ENCODE data around the gene HTR7. TPM values are rescaled to one million over a fixed set of nuclear protein-coding genes. Genes with fewer than 3 reads are reported as not detected.

HTR7 gene
- polyA plus RNA-seq, 2 of the 4 experiments (the other 2 are of a cell fraction) = 0.04 to 0.05 TPM

DNA sequence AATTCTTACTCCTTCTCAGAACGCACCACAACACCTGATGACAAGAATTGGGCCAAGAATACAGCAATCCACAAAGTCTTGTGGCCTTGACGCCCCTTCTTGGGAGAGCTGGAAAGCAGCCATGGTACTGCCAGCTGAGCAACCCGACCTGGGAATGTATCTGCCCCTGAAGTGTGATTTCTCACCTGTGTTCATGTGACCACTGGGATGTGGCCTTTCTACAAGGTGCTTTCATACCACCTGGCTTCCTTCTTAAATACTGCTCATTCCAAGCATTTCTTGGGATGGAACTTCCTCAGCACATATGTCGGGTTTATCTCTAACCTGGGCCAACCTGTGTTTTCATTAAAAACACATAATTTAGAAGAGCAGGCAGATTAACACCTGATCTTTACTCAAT lies 72.1 kb downstream of the HTR7 start:
- POLR2A ChIA-PET = no interaction called here
- no peak for FAIRE-seq

DNA sequence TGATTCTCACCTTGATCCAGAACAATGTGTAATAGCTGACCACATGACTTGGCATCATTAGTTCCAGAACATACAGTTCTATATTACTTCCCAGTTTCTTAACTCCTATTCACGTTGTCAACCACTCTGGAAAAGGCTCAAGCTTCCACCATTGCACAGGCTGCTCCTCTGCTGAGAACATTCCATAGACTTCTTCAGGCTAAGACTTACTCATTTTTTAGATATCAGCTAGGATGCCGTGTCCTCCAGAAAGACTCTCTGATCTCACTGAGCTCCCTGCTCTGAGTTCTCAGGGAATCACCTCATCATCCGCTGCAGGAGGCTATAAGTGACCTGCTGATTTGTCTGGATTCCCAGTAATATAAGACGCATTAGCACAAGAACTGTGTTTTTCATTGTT lies 73.1 kb downstream of the HTR7 start:
- H3K4me3 ChIP-seq = no peak overlapping the region
- H3K9me3 ChIP-seq = no peaks in the 10 kb centered on the region
- ATAC-seq (no peak), DNase-seq (ENCODE audit: low read depth in 1 of 2, low spot score in 1 of 2) (no peak), FAIRE-seq (no peak)
- POLR2A ChIA-PET = no interaction called here
- no peak overlapping the region for H3K27ac ChIP-seq
- no peaks in the 10 kb centered on the region for H3K4me1 ChIP-seq
- CTCF ChIA-PET = interaction anchor here (1.1 kb wide), 1 partner anchor 497 kb away, joined by 3 read pairs; no protein-coding TSS in a partner anchor
- no peak overlapping the region for H3K4me2 ChIP-seq
- WGBS (ENCODE audit: missing lambda C conversion rate) = 29% methylated on average over 4 of the region's 4 CpGs
- no peak for TF ChIP-seq EHMT2 (IDR thresholded peaks at IDR 0.05; ENCODE audit: low read depth)
- no peak for TF ChIP-seq NPAS2 (CRISPR knock-in tag; IDR thresholded peaks at IDR 0.05; ENCODE audit: borderline replicate concordance)
- TF ChIP-seq POLR2A (IDR thresholded peaks at IDR 0.05; ENCODE audit: low read length) = no peak
- no peak for TF ChIP-seq TP53 (CRISPR knock-in tag; IDR thresholded peaks at IDR 0.05)
- TF ChIP-seq, protein P1, sequence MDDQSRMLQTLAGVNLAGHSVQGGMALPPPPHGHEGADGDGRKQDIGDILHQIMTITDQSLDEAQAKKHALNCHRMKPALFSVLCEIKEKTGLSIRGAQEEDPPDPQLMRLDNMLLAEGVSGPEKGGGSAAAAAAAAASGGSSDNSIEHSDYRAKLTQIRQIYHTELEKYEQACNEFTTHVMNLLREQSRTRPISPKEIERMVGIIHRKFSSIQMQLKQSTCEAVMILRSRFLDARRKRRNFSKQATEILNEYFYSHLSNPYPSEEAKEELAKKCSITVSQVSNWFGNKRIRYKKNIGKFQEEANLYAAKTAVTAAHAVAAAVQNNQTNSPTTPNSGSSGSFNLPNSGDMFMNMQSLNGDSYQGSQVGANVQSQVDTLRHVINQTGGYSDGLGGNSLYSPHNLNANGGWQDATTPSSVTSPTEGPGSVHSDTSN (IDR thresholded peaks at IDR 0.05) = no peak
- TF ChIP-seq KDM1A (IDR thresholded peaks at IDR 0.05; ENCODE audit: low read depth) = no peak
- no peak for TF ChIP-seq SMC3 (IDR thresholded peaks at IDR 0.05)
- TF ChIP-seq, protein P2, sequence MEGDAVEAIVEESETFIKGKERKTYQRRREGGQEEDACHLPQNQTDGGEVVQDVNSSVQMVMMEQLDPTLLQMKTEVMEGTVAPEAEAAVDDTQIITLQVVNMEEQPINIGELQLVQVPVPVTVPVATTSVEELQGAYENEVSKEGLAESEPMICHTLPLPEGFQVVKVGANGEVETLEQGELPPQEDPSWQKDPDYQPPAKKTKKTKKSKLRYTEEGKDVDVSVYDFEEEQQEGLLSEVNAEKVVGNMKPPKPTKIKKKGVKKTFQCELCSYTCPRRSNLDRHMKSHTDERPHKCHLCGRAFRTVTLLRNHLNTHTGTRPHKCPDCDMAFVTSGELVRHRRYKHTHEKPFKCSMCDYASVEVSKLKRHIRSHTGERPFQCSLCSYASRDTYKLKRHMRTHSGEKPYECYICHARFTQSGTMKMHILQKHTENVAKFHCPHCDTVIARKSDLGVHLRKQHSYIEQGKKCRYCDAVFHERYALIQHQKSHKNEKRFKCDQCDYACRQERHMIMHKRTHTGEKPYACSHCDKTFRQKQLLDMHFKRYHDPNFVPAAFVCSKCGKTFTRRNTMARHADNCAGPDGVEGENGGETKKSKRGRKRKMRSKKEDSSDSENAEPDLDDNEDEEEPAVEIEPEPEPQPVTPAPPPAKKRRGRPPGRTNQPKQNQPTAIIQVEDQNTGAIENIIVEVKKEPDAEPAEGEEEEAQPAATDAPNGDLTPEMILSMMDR (IDR thresholded peaks at IDR 0.05) = no peak
- no peak for TF ChIP-seq RFX5 (IDR thresholded peaks at IDR 0.05)
- no peak for TF ChIP-seq RCOR1 (IDR thresholded peaks at IDR 0.05; ENCODE audit: low read depth, low read length)
- no peak for TF ChIP-seq ZSCAN20 (CRISPR knock-in tag; IDR thresholded peaks at IDR 0.05)
- TF ChIP-seq JUNB (IDR thresholded peaks at IDR 0.05) = no peak
- TF ChIP-seq FOSL2 (IDR thresholded peaks at IDR 0.05) = no peak
- no peak for TF ChIP-seq FOSL2 (CRISPR knock-in tag; IDR thresholded peaks at IDR 0.05)
- no peak for TF ChIP-seq TFCP2L1 (CRISPR knock-in tag; IDR thresholded peaks at IDR 0.05)
- TF ChIP-seq FOXS1 (CRISPR knock-in tag; IDR thresholded peaks at IDR 0.05) = no peak
- TF ChIP-seq, protein P3, sequence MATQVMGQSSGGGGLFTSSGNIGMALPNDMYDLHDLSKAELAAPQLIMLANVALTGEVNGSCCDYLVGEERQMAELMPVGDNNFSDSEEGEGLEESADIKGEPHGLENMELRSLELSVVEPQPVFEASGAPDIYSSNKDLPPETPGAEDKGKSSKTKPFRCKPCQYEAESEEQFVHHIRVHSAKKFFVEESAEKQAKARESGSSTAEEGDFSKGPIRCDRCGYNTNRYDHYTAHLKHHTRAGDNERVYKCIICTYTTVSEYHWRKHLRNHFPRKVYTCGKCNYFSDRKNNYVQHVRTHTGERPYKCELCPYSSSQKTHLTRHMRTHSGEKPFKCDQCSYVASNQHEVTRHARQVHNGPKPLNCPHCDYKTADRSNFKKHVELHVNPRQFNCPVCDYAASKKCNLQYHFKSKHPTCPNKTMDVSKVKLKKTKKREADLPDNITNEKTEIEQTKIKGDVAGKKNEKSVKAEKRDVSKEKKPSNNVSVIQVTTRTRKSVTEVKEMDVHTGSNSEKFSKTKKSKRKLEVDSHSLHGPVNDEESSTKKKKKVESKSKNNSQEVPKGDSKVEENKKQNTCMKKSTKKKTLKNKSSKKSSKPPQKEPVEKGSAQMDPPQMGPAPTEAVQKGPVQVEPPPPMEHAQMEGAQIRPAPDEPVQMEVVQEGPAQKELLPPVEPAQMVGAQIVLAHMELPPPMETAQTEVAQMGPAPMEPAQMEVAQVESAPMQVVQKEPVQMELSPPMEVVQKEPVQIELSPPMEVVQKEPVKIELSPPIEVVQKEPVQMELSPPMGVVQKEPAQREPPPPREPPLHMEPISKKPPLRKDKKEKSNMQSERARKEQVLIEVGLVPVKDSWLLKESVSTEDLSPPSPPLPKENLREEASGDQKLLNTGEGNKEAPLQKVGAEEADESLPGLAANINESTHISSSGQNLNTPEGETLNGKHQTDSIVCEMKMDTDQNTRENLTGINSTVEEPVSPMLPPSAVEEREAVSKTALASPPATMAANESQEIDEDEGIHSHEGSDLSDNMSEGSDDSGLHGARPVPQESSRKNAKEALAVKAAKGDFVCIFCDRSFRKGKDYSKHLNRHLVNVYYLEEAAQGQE (IDR thresholded peaks at IDR 0.05) = no peak

More for the DNA sequence above, 72.1 kb downstream of the HTR7 start:
- Histone ChIP-seq H3K4me2 (no peak overlapping the region), H3K9me3 (no peaks in the 10 kb centered on the region), H3K4me1 (no peaks in the 10 kb centered on the region), H3K27ac (no peak overlapping the region), H3K4me3 (no peak overlapping the region)
- ATAC-seq (no peak), DNase-seq (ENCODE audit: low read depth in 1 of 2, low spot score in 1 of 2) (no peak)
- CTCF ChIA-PET = interaction anchor here (2.9 to 3.1 kb wide), 2 partner anchors 35 to 498 kb away, joined by 11 to 14 read pairs; no protein-coding TSS in a partner anchor
- WGBS (ENCODE audit: missing lambda C conversion rate) = 13% methylated on average over 4 of the region's 4 CpGs
- TF ChIP-seq, protein P4, sequence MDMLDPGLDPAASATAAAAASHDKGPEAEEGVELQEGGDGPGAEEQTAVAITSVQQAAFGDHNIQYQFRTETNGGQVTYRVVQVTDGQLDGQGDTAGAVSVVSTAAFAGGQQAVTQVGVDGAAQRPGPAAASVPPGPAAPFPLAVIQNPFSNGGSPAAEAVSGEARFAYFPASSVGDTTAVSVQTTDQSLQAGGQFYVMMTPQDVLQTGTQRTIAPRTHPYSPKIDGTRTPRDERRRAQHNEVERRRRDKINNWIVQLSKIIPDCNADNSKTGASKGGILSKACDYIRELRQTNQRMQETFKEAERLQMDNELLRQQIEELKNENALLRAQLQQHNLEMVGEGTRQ (IDR thresholded peaks at IDR 0.05) = no peak
- TF ChIP-seq JUNB (IDR thresholded peaks at IDR 0.05) = no peak
- no peak for TF ChIP-seq NFE2L2 (conservative IDR thresholded peaks at IDR 0.05; ENCODE audit: low read length)
- TF ChIP-seq, protein P2 (IDR thresholded peaks at IDR 0.05) = no peak
- no peak for TF ChIP-seq PHF8 (IDR thresholded peaks at IDR 0.05; ENCODE audit: borderline replicate concordance, low read depth)
- no peak for TF ChIP-seq CBX2 (IDR thresholded peaks at IDR 0.05; ENCODE audit: borderline replicate concordance, low read depth)
- TF ChIP-seq, protein P3 (IDR thresholded peaks at IDR 0.05) = no peak
- TF ChIP-seq RCOR1 (IDR thresholded peaks at IDR 0.05; ENCODE audit: low read depth, low read length) = no peak

Data from A549 (cell line).